Measurements from ENCODE around the gene HOXA11.

- TF ChIP-seq, protein P1, sequence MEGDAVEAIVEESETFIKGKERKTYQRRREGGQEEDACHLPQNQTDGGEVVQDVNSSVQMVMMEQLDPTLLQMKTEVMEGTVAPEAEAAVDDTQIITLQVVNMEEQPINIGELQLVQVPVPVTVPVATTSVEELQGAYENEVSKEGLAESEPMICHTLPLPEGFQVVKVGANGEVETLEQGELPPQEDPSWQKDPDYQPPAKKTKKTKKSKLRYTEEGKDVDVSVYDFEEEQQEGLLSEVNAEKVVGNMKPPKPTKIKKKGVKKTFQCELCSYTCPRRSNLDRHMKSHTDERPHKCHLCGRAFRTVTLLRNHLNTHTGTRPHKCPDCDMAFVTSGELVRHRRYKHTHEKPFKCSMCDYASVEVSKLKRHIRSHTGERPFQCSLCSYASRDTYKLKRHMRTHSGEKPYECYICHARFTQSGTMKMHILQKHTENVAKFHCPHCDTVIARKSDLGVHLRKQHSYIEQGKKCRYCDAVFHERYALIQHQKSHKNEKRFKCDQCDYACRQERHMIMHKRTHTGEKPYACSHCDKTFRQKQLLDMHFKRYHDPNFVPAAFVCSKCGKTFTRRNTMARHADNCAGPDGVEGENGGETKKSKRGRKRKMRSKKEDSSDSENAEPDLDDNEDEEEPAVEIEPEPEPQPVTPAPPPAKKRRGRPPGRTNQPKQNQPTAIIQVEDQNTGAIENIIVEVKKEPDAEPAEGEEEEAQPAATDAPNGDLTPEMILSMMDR (IDR thresholded peaks at IDR 0.05; ENCODE audit: low read depth, low read length): no peak
- TF ChIP-seq MYC (IDR thresholded peaks at IDR 0.05; ENCODE audit: low read depth, low read length) (no peak), POLR2A (IDR thresholded peaks at IDR 0.05; ENCODE audit: extremely low read depth, insufficient read length) (no peak), MAX (IDR thresholded peaks at IDR 0.05; ENCODE audit: low read depth, low read length) (no peak)
Measured at GRCh38 chr7:27214239-27214950, 29.4 kb upstream of the HOXA11 start.
